ENCODE measurements around the gene AHDC1. TPM values are rescaled to one million over a fixed set of nuclear protein-coding genes. Genes with fewer than 3 reads are reported as not detected.
"Not testable (repeated sequence)": the region's sequence is repeated elsewhere in the genome, so short reads cannot be mapped to it uniquely, and the experiment has no call there.

The AHDC1 gene
- total RNA-seq, 2 experiments from 2014 or later: 11.2 to 13.2 TPM

DNA sequence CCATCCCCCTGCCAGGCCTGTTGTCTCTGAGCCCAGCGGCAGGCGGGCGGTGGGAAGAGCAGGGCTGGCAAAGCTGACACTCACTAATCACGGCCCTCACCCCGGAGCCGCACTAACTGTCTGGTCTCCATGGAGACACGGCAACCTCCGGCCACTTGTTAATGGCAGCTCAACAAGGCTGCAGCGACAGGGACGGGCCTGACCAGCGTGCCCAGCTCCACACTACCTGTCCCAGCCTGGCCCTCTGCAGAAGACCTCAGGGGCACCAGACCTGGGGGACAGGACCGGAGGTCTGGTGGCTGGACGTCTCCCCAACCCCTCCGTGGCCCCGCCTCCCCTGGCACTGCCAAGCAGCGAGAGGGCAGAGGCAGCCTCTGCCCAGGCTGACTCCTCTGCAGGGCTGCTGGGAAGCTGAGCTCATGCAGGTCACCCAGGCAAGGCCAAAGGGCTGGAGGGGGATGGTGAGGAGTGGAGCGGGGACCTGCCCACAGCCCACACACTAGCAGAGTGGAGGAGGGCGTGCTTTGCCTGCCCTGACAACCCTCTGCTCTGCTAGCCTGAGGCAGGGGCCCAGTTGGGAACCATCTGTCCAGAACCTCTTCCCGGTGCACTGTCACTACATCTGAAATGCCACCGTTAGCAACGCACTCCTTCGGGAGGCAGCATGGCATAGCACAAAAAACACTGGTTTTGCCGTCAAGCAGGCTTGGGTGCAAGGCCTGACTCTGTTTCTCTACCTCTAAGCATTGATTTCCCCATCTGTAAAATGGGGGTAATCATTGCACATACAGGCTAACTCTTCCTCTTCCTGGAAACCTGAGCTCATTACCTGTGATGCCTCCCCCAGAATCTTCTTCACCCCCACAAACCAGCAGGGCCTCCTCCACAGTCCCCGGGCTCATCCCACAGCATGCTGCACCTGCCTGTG is 84.3 kb downstream of the AHDC1 start:
- ChIA-PET POLR2A (no interaction called here), CTCF (interaction anchor here (1.6 kb wide), 1 partner anchor 37 kb away, joined by 3 read pairs; no protein-coding TSS in a partner anchor)

DNA sequence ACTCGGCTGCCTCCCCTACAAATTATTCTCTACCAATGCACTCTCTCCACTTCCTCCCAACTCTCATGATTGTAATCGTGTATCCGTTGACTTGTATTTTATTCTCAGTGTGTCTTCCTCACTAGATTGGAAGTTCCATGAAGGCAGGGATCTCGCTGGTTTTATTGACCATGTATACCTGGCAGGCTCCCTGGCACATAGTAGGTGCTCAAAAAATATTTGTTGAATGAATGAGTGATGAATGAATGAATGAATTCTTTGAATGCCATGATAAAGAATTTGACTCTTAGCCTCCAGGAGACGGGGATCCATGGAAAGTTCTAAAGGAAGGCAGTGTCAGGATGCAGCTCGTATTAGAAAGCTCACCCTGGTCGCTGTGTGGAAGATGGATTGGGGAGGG is 85.1 kb downstream of the AHDC1 start:
- ChIA-PET CTCF (no interaction called here), POLR2A (no interaction called here)

DNA sequence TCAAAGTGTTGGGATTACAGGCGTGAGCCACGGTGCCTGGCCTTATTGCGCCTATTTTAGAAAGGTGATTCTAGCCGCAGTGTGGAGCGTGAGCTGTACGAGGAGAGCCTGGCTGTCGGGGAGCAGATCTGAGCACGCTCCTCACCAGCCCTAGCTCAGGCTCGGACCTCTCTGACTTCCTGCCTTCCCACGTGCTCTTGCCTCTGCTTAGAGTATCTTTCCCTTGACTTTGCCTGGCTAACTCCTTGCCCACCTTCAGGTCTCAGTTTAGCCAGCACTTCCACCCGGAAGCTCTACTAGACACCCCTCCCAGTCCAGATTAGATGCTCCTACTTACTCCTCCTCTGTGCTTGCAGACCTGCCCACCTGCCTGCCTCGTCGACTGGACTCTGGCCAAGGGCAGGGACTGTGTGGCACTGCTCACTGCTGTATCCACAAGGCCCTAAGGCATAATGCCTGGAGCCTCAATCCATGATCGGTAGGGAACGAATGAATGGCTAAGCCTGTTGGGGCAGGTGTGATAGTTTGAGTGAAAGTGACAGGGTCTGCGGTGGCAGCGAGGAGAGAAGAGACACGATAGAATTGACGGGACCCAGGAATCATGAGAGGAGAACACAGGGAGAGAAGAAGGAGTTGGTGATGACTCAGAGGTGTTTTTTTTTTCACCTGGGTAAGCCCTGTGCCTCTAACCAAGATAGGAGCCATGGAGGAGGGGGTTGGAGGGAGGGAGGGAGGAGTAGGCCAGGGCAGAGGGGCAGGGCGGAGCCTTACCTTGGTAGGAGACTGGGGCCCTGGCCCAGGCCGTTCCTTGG is 85.8 kb downstream of the AHDC1 start:
- ChIA-PET CTCF (no interaction called here), POLR2A (no interaction called here)

DNA sequence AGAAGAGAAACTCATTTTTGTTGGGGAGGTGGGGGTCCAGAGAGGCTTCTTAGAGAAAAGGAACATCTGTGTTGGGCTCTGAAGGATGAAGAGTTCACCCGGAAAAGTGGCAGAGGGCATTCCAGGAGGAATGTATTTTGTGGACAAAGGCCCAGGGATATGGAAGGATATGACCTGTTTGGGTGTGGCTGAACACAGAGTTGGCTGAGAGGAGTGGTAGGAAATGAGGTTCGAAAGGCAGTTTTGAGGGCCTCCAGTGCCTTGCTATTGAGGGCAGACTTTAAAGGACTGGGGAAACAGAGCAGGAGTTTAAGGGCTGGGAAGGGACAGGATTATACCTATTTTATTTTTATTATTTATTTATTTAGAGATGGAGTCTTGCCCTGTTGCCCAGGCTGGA is 86.6 kb downstream of the AHDC1 start:
- POLR2A ChIA-PET: no interaction called here

DNA sequence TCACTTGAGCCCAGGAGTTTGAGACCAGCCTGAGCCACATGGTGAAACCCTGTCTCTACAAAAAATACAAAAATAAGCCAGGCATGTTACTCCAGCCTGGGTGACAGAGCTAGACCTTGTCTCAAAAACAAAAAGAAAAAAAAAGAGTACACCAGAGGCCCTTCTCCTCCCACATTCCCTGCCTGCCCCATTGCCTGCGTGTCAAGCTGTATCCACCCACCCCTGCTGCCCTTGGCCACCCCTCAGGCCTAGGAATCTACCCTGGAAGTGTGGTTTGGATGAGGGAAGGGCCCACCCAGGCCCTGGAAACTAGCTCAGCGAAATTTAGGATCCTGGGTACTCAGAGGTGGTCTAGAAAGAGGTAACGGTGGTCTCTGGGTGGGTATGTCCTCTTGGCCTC is 88.3 kb downstream of the AHDC1 start:
- CTCF ChIA-PET: interaction anchor here (1.3 to 1.4 kb wide), 2 partner anchors 9 to 12 kb away, joined by 3 to 4 read pairs; no protein-coding TSS in a partner anchor
- POLR2A ChIA-PET: no interaction called here

More for the DNA sequence above, 86.6 kb downstream of the AHDC1 start:
- CTCF ChIA-PET: no interaction called here

DNA sequence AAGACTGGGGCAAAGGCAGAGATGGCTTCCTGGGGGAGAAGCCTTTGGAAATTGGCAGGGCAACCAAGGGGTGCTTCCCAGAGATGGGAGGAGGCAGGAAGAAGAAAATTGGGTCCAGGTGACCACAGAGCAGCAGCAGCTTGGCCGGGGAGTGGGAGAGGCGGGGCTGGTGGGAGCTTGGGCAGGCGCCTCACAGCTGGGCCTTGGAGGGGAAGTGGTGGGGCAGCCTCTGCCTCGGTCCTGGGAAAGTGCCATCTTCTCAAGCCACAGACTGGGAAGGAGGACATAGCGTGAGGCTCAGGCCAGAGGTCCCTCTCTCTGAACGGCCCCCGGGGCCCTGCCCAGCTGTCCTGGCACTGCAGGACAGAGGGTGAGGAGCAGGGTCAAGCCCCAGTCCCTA is 90.0 kb downstream of the AHDC1 start:
- POLR2A ChIA-PET: no interaction called here
- CTCF ChIA-PET: no interaction called here

DNA sequence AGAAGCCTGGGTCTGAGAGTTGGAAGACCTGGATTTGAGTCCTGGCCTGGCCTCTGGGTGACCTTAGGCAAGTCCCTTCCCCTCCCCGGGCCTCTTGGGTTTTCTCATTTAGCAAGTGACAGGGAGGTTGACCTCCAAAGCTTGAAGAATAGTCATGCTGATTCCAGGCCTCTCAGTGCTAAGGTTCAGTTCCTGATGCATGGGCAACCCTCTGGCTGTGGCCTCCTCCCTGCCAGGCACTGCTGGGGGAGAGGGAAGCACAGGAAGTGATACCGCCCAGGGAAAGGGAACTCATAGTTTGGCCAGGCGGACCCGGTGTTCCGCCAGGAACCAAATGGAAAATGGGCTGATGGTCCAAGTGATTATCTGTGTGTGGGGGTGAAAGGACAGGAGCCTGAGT is 90.4 kb downstream of the AHDC1 start:
- ChIA-PET CTCF (no interaction called here), POLR2A (no interaction called here)

DNA sequence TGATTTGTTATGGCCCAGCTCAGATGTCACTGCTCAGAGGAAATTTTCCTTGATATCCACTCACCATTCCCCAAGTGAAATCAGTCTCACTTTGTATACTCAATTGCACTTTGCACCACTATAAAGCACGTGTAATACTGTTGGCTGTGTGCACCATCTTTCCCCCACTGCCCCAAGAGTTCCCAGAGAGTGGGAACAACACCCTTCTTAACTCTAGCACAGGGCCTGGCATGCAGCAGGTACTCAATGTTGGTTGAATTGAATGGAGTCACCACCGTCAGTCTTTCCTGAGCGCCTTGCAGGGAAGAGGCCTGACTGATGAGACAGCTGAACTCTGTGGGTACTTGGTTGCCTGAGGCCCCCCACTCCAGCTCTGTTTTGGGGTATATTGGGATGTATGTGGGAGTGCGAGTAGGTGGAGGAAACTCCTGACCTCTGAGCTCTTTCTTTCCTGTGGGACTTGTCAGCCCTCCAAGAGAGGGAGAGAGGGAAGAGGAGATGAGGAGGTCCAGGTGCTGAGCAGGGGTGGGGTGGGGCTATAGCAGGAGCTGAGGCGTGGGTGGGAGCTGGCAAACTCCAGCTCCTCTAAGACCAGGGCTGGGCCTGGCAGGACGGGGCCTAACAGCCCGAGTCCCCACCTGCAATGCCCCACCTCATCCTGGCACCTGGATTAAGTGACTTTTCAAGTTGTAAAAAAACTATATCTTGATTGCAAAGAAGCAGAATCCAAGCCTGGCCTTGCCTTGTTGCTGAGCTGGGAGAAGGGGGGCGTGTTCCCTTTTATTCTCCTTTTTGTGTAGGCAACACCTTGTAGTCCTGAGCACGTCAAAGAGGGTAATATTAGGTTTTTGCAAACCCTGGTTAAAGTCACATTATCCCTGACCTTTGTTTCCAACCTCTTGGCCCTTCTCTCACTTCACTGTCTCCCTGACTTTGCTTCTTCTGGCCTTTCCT is 94.5 kb downstream of the AHDC1 start:
- ChIA-PET POLR2A (interaction anchor here (1.2 kb wide), 1 partner anchor 13 kb away, joined by 6 read pairs; no protein-coding TSS in a partner anchor), CTCF (interaction anchor here (1.2 kb wide), 1 partner anchor 10 kb away, joined by 3 read pairs; no protein-coding TSS in a partner anchor)

DNA sequence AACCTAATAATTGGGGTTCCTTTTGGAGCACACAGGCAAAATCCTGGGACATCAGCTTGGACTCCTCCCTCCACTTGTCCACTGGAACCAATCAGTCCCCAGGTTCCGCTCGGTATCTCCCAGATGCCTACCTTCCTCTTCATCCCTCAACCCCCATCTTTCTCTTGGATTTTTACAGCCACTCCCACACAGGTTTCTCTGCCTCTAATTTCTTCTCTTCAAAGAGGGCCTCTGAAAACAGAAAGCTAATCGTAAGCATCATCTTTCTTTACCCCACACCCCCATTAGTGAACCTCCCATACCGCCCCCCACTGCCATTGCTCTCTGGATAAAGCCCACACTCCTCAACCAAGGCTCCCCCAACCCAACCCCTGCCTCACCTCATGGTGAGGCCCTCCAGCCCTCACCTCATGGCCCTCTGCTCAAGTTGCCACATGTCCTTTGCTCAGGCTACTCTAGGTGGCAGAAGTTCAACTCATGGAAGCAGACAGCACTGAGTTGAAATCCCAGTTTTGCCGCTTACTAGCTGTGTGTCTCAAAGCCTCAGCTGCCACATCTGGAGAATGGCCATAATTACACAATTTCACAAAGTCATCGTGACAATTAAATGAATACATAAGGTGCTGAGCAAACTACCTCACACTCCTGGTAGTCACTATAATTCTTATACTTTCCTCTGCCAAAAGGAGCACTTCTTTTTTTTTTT is 95.8 kb downstream of the AHDC1 start:
- ChIA-PET POLR2A (interaction anchor here (1.2 kb wide), 1 partner anchor 12 kb away, joined by 6 read pairs; no protein-coding TSS in a partner anchor), CTCF (interaction anchor here (0.6 to 1.2 kb wide), 3 partner anchors 9 to 15 kb away, joined by 3 to 4 read pairs (median 3); no protein-coding TSS in a partner anchor)

DNA sequence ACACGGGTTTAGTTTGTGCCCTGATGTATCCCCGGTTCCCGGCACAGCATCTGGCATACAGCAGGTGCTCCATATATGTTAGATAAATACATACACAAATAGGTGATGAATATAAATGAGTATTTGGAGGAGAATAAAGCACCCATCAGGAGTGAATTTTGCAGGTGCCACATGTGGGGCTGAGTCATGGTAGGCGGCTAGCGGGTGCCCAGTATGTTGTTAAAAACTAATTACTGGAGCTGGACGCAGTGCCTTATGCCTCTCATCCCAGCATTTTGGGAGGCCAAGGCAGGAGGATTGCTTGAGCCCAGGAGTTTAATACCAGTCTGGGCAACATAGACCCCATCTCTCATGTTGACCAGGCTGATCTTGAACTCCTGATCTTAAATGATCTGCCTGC is 97.2 kb downstream of the AHDC1 start:
- ChIA-PET POLR2A (no interaction called here), CTCF (interaction anchor here (1.3 kb wide), 1 partner anchor 10 kb away, joined by 4 read pairs; no protein-coding TSS in a partner anchor)

DNA sequence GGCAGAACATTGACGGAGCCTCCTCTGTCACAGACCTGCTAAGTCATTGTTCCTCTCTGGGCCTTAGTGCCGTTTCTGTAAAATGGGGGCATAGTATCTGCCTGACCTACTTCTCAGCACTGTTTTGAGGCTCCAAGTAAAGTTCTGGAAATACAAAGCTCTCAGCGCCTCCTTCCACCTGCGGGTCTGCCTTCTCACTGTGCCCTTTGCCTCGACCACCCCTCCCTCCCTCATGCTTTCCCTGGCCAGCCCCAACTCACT is 98.6 kb downstream of the AHDC1 start:
- ChIA-PET POLR2A (no interaction called here), CTCF (interaction anchor here (0.6 to 0.9 kb wide), 2 partner anchors 52 to 533 kb away, joined by 3 read pairs; no protein-coding TSS in a partner anchor)

DNA sequence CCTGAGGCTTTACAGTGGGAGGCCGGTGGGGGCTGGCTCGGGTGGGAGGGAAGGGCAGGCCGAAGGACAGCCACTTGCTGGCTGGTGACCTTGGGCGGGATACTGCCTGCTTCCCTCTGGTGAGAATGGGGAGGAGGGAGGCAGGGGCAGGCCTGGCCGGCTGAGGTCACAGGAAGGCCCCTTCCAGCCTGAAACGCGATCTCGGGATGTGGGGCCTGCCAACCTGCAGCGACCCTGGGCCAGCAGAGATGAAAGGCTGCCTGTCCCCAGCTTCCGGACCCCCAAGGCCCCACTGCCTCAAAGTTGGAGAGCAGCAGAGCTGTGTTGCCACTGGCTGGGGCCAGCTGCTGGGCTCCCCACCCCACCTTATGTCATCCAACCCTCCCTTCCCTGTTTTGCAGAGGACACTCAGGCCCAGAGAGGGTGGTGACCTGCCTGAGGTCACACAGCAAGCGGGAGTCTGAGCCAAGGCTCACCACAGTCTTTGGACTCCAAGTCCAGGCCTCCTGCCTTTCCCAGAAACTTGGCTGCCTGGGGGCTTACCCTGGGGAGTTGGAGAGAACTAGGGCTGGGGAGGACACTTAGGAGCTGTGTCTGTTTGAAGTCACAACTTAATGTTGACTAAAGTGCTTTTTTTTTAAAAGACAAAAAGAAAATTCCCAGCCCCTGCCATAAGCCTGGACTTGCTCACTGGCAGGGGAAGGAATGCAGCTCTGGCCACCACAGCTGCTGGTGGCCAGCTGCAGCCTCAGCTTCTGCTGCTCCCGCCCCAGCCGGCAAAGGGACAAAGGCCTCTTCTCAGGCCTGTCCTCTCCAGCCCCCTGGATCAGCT is 99.1 kb downstream of the AHDC1 start:
- POLR2A ChIA-PET: no interaction called here
- CTCF ChIA-PET: interaction anchor here (0.6 to 0.9 kb wide), 2 partner anchors 52 to 533 kb away, joined by 3 read pairs; no protein-coding TSS in a partner anchor

DNA sequence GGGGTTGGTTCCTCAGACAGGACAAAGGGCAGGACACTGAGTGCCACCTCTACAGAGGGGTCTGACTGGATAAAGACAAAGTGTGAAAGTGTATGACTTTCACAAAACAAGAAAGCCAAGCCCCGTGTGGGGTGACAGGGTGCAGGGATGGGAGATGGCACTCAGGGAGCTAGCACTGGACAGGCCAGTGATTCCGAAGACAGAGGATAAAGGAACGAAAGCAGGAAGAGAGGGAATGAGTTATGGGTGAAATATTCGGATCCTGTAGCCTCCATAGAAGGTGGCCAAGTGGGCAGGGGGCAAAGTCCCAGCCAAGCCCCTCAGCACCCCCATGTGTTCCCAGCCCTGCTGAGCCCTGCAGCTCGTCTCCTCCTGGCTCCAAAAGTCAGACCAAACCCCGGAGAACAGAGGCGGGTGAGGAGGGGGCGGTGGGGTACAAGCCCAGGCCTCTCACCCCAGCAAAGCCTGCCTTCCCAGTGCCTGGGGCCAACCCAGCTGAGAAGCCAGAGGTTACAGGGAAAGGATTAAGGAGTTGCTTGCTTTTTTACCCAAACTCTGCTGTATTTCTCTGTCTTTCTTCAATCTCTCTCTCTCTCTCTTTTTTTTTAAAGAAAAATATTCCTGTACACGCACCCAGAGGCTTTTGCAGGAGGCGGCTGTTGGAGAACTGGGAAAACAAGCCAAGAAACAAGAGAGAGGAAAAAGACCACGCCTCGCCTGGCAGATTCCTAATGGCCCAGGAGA is 99.9 kb downstream of the AHDC1 start:
- POLR2A ChIA-PET: interaction anchor here (0.7 kb wide), 1 partner anchor 89 kb away, joined by 6 read pairs; no protein-coding TSS in a partner anchor
- CTCF ChIA-PET: no interaction called here

DNA sequence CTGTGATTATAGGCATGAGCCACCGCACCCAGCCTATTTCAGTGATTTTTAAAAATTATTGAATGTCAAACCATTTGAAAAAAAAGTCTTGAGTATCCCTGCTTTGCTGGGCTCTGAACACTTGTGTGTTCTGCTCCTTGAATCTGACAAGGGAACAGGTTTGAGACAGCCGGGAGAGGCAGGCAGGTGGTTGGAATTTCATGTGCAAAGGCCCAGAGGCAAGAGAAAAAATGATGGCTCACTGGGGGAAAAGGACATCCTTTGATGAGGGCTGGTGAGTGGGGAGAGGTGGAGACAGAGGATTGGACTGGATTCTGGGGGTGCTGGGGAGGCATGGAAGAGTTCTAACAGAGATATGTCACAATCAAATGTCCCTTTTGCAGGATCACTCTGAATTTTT is 100.9 kb downstream of the AHDC1 start:
- ChIA-PET POLR2A (interaction anchor here (0.7 kb wide), 1 partner anchor 88 kb away, joined by 6 read pairs; no protein-coding TSS in a partner anchor), CTCF (no interaction called here)

DNA sequence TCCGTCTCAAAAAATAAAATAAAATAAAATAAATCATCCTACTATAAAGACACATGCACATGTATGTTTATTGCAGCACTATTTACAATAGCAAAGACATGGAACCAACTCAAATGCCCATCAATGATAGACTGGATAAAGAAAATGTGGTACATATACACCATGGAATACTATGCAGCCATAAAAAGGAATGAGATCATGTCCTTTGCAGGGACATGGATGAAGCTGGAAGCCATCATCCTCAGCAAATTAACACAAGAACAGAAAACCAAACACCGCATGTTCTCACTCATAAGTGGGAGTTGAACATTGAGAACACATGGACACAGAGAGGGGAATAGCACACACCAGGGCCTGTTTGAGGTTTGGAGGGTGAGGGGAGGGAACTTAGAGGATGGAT is 102.8 kb downstream of the AHDC1 start:
- POLR2A ChIA-PET: not testable (repeated sequence)
- CTCF ChIA-PET: interaction anchor here (0.6 kb wide), 1 partner anchor 69 kb away, joined by 4 read pairs; no protein-coding TSS in a partner anchor

DNA sequence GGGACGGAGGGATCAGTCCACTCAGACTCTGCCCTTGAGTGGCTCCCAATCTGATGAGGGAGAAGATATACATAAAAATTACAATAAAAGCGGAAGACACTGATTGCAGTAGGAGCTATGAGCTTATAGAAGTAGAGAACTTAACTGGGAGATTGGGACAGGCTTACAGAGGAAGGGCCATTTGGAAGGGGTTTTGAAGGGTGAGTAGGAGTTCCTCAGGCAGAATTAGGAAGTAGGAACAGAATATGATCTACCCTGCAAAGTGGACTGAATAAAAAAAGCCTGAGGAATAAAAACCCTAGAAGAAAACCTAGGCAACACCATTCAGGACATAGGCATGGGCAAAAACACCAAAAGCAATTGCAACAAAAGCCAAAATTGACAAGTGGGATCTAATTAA is 104.8 kb downstream of the AHDC1 start:
- ChIA-PET CTCF (interaction anchor here (0.8 to 1.0 kb wide), 2 partner anchors 10 to 18 kb away, joined by 3 read pairs; no protein-coding TSS in a partner anchor), POLR2A (no interaction called here)

DNA sequence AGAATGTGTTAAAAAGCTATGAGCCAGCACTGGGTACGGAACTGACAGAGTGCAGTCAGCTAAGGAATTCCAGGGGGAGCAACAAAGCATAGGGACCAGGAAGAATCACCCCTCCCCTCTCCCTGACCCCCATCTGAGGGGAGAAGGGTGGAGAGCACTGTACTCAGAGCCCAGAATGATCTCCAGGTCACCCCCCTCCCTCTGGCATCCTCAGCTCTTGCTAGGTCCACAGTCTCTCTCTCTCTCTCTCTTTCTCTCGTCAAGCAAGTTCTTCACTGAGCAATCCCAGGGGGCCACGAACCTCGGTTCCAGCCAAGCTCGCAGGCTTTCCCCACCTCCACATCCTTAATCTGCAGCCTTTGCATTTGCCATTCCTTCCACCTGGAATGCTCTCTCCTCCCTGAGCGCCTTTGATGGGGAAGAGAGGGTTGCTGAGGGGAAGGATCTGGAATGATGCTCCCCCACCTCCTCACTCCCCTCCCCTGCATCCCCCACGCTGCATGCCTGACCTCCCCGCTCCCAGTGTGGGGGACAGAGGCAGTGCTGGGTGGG is 107.3 kb downstream of the AHDC1 start:
- CTCF ChIA-PET: no interaction called here
- POLR2A ChIA-PET: interaction anchor here (0.6 to 0.7 kb wide), 2 partner anchors 12 to 592 kb away, joined by 3 to 6 read pairs; no protein-coding TSS in a partner anchor

Measured in activated CD8-positive, alpha-beta memory T cell treated with anti-CD3 and anti-CD28 coated beads for 36 hours (primary cell).